ENCODE results near the gene RHBG. TPM values are rescaled to one million over a fixed set of nuclear protein-coding genes. Genes with fewer than 3 reads are reported as not detected.

RHBG gene
- polyA plus RNA-seq, 1 donor (not counting 4 experiments of a cell fraction or from before 2014, with no cell fraction given), result not detected

DNA sequence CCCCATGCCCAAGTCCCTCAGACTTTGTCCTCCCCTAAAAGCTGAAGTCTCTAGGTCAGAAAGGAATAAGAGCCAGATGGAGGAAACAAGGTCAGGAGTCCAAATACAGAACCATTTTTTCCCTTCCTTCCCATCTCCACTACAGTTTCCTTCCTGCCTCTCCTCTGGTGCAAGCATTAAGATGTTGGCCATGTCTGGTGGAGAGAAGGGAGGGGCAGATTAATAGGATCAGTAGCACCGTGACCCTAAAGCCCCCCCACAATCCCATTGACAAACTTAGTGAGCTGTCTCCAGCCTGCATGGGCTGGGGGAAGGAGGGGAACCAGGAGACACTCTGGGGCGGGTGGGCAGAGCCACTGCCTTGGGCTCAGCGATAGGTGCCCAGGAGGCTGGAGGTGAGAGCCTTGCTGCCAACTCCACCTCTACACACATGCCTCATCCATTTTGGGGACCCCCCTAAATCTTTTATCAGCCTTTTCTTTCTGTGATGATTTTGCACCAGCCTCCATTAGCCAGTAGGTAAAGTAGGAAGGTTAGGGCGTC lies 59.8 kb downstream of the RHBG start:
- Histone ChIP-seq H3K9ac (ENCODE audit: control insufficient read depth, extremely low read depth, insufficient read depth, low read length) (no peak overlapping the region), H3K4me1 (ENCODE audit: control insufficient read depth, extremely low read depth, insufficient read depth, low read length) (no peaks in the 10 kb centered on the region), H3K79me2 (ENCODE audit: control insufficient read depth, insufficient read depth, low read length) (no peaks in the 10 kb centered on the region), H3K9me3 (ENCODE audit: control insufficient read depth, low read depth, low read length) (no peaks in the 10 kb centered on the region), H3K4me3 (ENCODE audit: control insufficient read depth in 2 of 3, extremely low read depth in 1 of 3, insufficient read depth in 2 of 3, low read depth in 1 of 3, low read length in 3 of 3) (no peak overlapping the region), H3K4me2 (ENCODE audit: control insufficient read depth, extremely low read depth, insufficient read depth, low read depth, low read length) (no peak overlapping the region), H3K27me3 (ENCODE audit: control insufficient read depth, extremely low read depth, insufficient read depth, low read length) (peaks cover 75% of the 10 kb centered on the region), H3K27ac (ENCODE audit: control insufficient read depth, insufficient read depth, low read length) (no peak overlapping the region), H2AFZ (ENCODE audit: control insufficient read depth, low read length) (no peak overlapping the region), H3K36me3 (ENCODE audit: control insufficient read depth in 2 of 2, extremely low read depth in 1 of 2, insufficient read depth in 2 of 2, low read length in 2 of 2) (no peaks in the 10 kb centered on the region), H4K20me1 (ENCODE audit: control insufficient read depth, extremely low read depth, insufficient read depth, low read length) (peaks cover 2% of the 10 kb centered on the region), H3K9me1 (ENCODE audit: control insufficient read depth, extremely low read depth, insufficient read depth, low read length) (no peaks in the 10 kb centered on the region)
- FAIRE-seq (no peak), DNase-seq (ENCODE audit: low read depth, low spot score) (no peak)
- TF ChIP-seq, protein P1, sequence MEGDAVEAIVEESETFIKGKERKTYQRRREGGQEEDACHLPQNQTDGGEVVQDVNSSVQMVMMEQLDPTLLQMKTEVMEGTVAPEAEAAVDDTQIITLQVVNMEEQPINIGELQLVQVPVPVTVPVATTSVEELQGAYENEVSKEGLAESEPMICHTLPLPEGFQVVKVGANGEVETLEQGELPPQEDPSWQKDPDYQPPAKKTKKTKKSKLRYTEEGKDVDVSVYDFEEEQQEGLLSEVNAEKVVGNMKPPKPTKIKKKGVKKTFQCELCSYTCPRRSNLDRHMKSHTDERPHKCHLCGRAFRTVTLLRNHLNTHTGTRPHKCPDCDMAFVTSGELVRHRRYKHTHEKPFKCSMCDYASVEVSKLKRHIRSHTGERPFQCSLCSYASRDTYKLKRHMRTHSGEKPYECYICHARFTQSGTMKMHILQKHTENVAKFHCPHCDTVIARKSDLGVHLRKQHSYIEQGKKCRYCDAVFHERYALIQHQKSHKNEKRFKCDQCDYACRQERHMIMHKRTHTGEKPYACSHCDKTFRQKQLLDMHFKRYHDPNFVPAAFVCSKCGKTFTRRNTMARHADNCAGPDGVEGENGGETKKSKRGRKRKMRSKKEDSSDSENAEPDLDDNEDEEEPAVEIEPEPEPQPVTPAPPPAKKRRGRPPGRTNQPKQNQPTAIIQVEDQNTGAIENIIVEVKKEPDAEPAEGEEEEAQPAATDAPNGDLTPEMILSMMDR (optimal IDR thresholded peaks at IDR 0.05 in 1 of 3, IDR thresholded peaks at IDR 0.05 in 1 of 3, conservative IDR thresholded peaks at IDR 0.05 in 1 of 3; ENCODE audit: extremely low read depth in 1 of 3, insufficient read depth in 2 of 3, low read length in 3 of 3), result no peak
- no peak for TF ChIP-seq EZH2 (IDR thresholded peaks at IDR 0.05; ENCODE audit: low read length)
- dilution Hi-C loops (cut with MboI; ENCODE audit: extremely low pct_ligation_motif_present, low sequenced_read_pairs), result no loop called here

DNA sequence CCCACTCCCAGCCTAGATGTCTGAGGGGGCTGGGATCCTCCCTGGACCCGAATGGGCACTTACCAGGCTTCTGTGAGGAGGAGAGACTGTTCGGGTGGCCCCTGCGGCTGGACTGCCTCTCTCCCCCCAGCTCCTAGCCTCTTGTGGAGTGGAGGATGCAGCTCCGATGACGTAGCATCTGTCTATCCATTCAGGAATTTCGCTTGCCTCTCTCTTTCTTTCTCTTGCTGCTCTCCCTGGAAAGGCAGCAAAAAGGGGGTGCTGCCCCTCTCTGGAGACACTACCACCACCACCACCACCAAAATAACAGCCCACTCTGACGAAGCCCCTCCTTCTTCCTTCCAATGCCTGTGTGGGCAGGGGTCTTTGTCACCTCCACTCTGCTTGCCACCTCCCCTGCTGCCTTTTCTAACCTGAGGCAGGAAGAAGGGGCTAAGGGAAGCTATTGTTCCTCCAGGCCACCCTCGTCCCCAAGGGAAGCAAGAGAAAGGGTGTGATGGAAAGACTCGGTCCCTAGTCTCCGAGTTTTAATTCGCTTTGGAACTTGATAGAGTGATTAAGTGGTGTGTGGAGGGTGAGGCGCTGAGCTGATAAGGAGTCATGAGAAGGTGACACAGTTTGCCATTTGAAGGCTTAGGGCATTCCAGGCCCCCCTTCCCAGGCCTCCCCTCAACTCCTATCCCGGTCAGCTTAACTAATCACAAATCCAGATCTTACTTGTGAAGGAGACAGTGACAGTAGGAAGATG lies 60.5 kb downstream of the RHBG start:
- Histone ChIP-seq H3K4me2 (ENCODE audit: control insufficient read depth, extremely low read depth, insufficient read depth, low read depth, low read length) (no peak overlapping the region), H3K4me1 (ENCODE audit: control insufficient read depth, extremely low read depth, insufficient read depth, low read length) (no peaks in the 10 kb centered on the region), H3K27me3 (ENCODE audit: control insufficient read depth, extremely low read depth, insufficient read depth, low read length) (peaks cover 79% of the 10 kb centered on the region), H3K27ac (ENCODE audit: control insufficient read depth, insufficient read depth, low read length) (no peak overlapping the region), H3K4me3 (ENCODE audit: control insufficient read depth in 2 of 3, extremely low read depth in 1 of 3, insufficient read depth in 2 of 3, low read depth in 1 of 3, low read length in 3 of 3) (no peak overlapping the region), H4K20me1 (ENCODE audit: control insufficient read depth, extremely low read depth, insufficient read depth, low read length) (peaks cover 2% of the 10 kb centered on the region), H3K9me3 (ENCODE audit: control insufficient read depth, low read depth, low read length) (no peaks in the 10 kb centered on the region), H3K36me3 (ENCODE audit: control insufficient read depth in 2 of 2, extremely low read depth in 1 of 2, insufficient read depth in 2 of 2, low read length in 2 of 2) (no peaks in the 10 kb centered on the region), H3K9ac (ENCODE audit: control insufficient read depth, extremely low read depth, insufficient read depth, low read length) (no peak overlapping the region), H2AFZ (ENCODE audit: control insufficient read depth, low read length) (no peak overlapping the region), H3K79me2 (ENCODE audit: control insufficient read depth, insufficient read depth, low read length) (no peaks in the 10 kb centered on the region), H3K9me1 (ENCODE audit: control insufficient read depth, extremely low read depth, insufficient read depth, low read length) (no peaks in the 10 kb centered on the region)
- dilution Hi-C loops (cut with MboI; ENCODE audit: extremely low pct_ligation_motif_present, low sequenced_read_pairs), result no loop called here
- TF ChIP-seq, protein P1 (optimal IDR thresholded peaks at IDR 0.05 in 1 of 3, IDR thresholded peaks at IDR 0.05 in 1 of 3, conservative IDR thresholded peaks at IDR 0.05 in 1 of 3; ENCODE audit: extremely low read depth in 1 of 3, insufficient read depth in 2 of 3, low read length in 3 of 3), result no peak
- no peak for TF ChIP-seq EZH2 (IDR thresholded peaks at IDR 0.05; ENCODE audit: low read length)
- FAIRE-seq (no peak), DNase-seq (ENCODE audit: low read depth, low spot score) (no peak)

Measured in keratinocyte (primary cell).